Measurements from ENCODE around the gene CHRDL1.
"Not testable (repeated sequence)": the region's sequence is repeated elsewhere in the genome, so short reads cannot be mapped to it uniquely, and the experiment has no call there.

CHRDL1 gene

DNA sequence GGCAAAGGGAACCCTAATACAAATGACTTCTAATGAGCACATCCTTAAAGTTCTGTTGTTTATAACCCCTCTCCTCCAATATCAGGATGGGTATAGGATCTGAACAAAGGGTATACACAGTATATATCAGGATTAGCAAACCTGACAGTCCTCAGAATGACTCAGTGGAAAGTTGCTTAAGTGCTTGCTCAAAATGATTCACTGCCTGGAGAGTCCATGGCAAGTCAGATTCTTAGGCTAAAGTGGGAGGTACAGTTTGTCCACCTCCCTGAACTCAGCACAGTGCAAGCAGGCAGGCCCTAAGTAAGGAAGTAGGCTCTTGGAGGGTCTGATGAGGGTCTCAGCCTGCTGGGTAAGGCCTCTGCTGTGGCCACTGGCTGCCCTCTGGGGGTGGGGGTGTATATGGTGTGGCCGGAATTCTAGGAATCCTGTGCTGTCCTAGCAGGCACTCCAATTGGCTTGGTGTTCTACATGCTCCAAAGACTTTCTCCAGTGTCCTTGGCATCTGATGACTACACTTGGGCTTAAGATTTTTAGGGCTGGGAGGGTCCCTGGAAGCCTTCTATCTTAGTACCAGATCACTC lies 54.3 kb downstream of the CHRDL1 start:
- no peak for DNase-seq

DNA sequence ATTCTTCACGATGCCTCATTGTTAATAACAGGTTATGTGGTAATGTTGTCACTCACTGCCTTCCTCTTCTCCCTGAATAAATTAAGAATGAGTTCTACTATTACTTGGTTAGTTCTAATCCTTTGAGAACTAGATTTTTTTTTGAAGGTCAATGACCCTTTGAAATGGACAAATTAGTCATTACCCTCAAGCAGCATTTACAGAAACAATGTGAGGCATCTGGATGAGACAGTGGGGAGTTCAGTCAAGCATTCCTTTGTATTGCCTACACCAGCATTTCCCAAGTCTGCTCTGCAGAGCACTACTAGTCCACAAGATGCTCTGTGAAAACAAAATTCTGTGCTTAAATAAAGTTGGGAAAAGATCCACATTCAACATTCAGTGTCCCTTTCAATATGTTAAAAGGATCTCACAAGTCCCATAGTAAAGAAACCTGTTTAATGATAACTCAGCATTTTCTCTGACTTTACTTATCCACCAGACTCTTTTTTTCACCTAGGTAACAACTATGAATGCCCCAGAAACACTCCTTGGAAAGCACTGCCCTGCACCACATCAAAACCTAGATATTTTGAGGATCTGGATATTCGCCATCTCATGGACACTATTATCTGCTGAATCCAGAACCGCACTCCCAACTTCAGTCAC lies 60.6 kb downstream of the CHRDL1 start:
- DNase-seq, result no peak

DNA sequence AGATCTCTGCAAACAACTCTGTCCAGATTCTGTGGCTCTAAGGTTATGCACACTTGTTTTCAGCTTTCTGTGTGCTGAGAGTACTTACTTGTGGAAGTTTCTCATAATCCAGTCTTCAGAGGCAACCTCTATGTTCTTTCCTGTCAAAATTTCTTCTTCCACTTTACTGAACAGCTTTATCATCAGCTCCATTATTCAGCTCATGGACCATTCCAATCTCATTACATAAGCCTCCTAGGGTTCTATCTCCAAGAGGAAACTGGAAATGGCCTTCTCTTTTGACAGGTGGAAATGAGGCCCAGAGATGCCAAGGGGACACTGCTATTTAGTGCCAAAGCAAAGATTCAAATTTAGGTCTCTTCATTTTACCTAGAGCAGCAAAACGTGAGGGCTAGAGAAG lies 61.3 kb downstream of the CHRDL1 start:
- DNase-seq, result no peak

DNA sequence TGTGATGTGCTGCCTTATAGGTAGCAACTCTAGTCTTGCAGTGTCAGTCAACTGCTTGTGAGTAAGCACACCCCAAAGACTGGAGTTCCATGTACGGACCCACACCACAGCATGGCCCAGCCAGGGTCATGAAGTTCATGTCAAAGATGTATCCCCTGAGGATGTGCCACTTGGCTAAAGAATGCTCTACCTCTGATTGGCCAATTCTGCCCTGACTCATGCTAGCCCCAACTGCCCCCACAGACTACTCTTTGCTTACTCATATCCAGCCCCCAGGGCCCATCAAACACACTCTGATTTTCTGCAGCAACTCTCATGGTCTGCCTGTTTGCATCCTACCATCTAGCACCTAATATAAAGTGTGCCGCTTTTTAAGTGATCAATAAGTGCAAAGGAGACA lies 62.5 kb downstream of the CHRDL1 start:
- DNase-seq, result no peak

DNA sequence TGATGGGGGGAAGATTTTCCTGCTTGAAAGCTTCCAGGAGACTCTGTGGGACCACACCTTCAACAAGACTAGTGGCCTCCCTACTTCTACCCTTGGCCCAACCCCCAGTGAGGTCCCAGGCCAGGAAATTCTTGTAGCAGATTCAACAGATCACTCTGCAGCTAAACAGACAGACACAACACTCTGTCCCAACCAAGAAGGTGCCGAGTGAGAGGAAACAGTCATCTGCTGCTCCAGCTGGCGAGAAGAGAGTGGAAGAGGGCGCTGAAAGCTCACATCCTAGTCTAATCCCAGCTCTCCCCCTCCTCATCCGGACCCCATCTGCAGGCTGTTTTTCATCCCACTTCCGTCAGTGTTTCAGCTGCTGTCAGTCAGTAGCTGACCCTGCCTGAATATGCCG lies 63.4 kb downstream of the CHRDL1 start:
- DNase-seq, result peak; percentile 90

DNA sequence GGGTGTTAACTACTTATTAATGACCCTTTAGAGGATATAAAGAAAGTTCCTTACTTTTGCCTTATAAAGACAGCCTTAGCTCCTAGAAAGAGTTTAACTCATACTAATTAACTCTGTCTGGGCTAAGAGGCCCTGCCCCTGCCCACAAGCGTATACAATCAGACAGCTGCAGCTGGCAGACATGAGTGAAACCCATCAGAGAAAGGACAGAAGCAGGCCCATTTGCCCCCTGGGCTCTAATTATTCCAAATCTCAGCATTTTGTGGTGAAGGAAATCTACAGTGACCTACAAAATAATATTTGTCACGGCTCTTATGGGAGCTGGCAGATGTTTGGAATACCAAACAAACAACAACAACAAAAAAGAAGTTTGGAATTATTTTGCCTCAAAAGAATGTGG lies 71.8 kb downstream of the CHRDL1 start:
- DNase-seq, result no peak

DNA sequence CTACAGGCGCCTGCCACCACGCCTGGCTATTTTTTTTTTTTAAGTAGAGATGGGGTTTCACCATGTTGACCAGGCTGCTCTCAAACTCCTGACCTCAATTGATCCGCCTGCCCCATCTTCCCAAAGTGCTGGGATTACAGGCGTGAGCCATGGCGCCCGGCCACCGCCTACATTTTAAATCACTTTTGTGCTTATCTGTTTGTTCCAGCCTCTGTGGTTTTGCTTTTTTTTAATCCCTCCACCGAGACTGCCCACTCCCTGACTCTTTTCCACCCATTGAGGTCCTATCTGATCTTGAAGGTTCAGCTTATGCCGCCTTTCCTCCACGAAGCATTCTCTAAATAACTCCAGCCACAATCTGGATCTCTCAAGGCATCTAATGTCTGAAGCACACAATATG lies 73.5 kb downstream of the CHRDL1 start:
- DNase-seq, result no peak

DNA sequence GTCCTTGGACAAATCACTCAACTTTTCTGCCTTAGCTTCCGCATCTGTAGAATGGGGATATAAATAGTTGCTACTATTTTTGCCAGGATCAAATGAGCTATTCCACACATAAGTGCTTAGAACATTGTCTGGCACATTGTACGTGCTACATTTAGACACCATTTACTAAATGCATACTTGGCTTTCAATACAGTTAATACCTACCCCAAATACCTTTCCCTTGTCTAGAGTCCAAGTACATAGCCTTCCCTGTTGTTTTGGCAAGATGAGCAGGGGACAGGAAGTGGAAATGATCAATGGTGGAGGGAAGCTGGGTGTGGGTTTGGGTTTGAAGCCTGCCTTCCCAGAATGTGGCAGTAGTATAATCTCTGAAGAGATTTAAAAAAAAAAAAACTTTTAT lies 82.0 kb downstream of the CHRDL1 start:
- DNase-seq, result no peak

DNA sequence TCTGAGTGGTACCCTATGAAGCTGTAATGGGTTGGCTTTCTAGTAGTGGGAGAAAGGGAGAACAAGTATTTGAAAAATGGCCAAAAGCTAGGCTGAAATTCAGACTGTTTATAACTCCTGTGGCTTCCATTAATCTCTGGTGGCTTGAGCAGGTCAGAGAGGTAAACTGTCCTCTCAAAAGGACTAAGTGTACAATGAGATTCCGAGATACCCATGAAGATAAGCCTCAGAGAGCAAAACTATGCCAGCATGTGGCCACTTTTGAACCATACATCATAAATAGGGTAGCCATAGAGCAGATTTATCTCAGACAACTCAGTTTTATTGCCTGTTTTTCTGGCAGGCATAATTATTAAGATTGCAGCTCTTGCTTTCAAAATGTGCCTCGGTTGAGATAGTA lies 89.2 kb downstream of the CHRDL1 start:
- no peak for DNase-seq

DNA sequence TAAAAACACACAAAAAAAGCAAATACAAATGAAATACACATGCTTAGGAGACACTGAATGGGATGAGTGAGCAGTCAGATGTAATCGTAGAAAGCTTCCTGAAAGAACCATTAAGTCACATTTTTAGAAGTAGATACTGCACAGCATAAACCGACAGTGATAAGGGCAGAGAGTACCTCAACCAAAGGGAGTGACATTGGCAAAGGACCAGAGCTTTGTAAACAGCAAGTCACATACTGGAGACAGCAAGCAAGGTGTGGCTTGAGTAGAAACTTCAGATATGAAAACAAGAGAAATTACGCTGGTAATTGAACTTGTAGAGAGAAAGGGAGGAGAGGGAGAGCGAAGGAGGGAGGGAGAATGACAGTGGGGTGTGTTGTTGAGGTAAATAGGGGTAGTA lies 92.0 kb downstream of the CHRDL1 start:
- DNase-seq, result no peak

DNA sequence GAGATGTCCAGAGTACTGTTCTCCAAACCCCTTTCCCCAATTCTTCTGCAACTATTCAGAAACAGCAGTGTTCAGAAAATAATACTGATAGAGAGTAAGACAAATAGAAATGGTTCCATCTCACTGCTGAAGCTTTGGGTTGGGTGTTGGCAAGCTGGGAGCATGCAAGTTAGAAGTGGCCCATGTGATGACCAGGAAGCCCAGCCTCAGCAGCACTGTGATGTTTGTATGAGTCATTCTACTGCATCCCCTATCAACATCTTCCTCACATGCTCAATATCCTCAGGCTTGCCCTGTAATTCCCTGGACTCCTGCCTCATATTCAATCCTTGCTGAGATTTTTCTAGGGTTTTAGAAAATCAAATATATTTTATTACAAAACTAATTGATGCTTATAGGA lies 96.5 kb downstream of the CHRDL1 start:
- DNase-seq, result no peak

DNA sequence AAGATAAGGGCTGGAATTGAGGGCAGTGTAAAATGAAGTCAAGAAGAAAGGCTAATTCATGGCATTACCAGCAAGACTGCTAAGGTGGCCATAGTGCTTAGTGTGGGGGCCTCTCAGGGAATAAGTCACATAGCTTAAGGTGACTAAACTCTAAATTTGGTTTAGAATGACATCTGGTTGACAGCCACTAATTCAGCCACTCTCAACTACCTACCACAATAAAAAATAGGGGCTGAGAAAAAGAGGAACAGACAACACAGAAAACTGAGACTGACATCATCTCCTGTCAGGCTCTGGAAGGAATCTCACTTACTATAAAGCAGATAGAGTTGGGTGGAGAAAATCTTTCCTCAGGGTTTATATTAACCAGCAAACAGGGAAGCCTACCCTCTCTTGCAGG lies 96.9 kb downstream of the CHRDL1 start:
- DNase-seq, result no peak

DNA sequence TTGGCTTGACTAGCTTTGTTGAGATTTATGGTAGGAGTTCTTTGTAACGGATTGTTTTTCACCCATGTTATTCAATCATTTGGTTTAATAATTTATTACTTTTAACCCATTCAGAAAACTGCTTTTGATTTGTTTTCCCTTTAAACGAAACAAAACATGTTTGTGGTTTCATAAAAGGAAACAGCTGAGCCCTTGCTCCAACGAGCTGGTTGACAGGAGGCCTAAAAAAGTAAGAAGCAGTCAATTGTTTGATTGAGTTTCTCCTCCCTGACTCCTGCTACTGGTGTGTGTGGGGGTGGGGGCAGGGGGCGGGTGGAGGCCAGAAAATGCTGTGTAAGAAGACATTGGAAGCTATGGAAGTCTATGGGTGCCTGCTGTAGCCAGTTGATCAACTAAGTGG lies 102.8 kb downstream of the CHRDL1 start:
- DNase-seq, result no peak

DNA sequence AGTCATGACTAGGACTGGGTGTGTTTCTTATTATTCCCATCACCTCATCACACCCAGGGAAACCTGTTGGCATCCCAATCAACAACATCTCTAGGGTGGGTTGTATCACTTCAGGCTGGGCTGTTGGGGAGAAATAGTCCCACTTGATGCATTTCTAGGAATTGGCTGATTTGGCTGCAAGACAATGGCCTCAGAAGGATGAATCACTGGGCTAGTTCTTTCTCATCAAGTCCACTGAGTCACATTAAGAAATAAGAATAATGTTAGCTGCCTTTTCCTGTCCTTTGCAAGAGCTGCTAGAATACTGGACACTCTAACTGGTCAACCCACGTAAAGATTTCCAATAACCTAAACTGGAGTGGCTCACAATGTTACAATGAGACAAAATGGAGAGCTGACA lies 104.2 kb downstream of the CHRDL1 start:
- DNase-seq, result no peak

DNA sequence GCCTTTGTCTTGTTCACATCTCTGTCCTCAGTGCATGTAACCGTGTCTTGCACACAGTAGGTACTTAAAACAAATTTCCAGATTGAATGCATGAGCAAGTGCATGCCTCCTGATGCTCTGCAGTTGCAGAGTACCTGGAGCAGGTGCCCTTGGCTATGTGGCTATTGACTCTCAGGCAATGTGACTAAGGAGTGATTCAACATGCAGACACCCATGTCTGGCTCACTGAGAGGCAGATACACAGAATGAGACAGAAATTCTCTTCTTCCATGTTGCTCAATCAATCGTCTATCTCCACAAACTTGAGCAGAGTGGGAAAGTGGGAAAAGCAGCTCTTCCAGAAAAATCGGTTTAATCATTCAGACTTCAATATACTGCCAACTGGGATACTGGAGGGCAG lies 111.0 kb downstream of the CHRDL1 start:
- DNase-seq, result no peak

DNA sequence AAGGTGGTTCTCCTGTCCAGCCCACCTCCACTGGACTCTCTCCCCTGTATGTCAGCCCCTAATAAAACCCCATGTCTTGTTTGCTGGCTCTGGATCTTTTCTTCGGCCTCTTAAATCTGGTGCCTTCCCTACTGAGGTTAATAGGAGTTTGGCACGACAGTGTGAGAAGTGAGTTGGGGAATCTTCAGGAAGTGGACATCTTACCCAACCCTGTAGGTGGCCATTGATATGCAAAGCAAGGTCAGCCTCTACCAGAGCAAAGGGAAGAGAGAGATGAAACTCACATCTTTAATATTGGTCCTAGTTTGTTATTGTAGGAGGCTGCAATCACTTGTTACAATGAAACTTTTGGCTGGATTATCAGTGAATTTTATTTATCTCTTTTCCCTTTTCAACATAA lies 111.7 kb downstream of the CHRDL1 start:
- no peak for DNase-seq

DNA sequence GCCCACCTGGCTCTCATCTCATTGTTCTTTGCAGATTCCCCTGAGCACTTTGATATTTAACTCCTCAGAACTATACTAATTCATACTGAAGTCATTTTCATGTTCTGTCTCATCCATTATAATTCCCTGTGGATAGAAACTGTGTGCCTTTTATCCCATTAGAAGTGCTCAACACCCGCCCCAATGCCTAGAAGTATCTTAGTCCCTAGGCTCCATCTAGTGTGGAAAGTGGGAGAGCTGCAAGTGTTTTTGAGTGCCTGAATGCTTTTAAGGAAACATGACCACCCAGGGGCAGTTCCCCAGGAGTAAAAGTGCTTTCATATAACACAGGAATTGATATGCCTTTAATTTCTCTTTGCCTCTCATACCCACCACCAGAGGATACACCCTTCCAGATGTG lies 117.0 kb downstream of the CHRDL1 start:
- peak; percentile 61 for DNase-seq

DNA sequence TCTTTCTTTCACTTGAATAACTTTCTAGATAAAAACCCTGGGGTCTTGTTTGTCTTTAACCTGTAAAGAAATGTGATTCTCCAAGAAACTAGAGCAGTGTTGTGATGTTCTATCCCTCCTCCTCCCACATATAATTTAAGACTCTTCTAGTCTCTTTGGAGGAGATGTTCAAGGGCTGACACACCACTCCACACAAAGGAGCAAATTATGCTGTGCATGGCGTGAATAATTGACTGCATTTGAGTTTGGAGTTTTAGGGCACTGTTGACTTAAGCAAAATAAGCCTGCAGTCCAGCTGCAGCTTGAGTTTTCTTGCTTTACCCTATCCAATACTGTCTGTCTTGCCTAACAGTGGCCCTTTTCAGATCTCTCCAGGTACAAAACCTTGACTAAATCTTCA lies 119.7 kb downstream of the CHRDL1 start:
- no peak for DNase-seq

DNA sequence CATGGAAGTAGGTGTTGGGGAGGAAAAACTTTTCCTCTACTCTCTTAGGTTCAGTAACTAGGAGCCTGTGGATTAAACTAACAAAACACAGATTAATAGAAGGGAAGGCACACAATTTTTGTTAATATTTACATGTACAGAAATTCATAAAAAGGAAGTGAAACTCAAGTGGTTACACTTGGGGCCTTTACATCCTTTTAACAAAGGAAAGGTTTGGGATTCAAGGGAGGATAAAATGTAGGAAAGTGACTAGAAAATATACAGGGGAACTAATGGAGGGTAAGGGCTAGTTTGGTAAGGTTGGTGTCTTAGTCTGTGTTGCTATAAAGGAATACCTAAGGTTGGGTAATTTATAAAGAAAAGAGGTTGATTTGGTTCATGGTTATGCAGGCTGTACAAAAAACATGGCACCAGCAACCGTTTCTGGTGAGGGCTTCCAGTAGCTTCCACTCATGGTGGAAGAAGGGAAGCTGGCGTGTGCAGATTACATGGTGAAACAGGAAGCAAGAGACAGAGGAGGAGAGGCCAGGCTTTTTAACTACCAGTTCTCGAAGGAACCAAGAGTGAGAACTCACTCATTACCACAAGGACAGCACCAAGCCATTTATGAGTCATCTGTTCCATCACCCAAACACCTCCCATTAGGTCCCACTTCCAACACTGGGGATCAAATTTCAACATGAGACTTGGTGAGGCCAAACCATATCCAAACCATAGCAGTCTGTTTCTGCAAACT lies 124.4 kb downstream of the CHRDL1 start:
- DNase-seq, result no peak

DNA sequence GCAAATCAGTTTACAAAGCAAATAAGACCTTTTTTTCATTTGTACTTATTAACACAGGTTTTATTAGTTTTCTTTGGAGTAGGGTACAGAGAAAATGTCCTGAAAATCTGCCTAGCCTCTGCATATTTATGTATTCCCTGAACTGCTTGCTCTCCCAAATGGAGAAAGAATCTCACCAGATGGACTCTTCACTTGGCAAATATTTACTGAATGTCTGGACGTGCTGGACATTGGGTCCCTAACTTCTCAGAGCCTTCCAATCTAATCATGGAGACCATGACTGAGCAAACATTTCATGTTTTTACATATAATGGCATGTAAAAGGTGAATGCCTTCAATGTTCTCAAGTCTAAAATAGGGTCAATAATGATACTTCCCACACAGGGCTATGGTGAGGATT lies 126.0 kb downstream of the CHRDL1 start:
- no peak for DNase-seq

DNA sequence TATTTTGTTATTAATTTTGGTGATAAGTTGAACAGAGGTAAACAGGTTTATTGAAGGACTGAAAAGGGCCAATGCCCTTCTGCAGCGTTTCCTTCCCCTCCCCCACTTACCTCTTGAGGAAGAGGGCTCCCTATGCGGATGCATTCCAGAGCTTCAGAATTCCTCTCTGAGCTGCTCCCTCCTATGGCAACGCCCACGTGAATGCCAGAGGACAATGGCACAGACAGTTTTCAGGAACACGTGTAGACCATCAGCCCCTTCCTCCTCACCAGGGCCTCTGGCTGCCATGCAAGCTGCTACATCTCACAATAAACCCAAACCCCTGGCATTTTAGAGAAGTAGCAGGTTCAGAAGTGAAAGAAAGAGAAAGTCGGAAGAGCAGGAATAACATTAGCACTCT lies 127.9 kb downstream of the CHRDL1 start:
- DNase-seq, result no peak

DNA sequence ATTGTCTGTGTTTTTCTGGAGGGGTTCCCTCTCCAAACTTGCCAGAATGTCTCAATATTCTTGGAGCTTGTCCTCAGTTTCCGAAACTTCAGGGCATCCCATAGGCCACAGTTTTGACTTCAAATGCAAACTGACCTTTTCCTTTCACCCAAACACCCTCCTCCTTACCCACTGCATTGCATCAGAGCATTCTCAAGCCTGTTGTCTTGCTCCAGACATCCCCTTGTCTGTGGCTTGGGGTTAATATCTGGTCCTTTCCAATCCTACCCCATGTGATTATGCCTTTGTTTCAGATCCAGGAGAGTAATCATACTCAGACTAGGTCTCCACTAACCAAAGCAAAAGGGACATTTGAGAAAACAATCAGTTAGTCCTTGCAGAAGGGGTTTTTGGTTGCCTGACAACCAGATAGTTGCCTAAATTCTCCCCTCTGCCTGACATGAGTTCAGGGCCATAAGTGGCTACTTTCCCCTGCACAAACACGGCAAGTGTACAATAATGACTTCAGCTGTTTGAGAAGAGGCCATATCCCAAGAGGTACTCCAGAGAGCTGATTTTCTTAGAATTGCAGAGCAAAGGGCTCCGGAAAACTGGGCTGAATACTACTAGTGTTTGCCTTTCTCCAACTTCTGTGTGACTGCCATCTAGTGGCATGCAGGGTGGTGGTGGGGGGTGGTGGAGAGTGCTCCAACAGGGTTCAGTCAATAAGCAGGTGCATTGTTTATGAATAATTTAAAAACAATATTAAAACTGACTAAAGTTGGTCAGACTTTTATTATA lies 130.2 kb downstream of the CHRDL1 start:
- peak; percentile 63 for DNase-seq

DNA sequence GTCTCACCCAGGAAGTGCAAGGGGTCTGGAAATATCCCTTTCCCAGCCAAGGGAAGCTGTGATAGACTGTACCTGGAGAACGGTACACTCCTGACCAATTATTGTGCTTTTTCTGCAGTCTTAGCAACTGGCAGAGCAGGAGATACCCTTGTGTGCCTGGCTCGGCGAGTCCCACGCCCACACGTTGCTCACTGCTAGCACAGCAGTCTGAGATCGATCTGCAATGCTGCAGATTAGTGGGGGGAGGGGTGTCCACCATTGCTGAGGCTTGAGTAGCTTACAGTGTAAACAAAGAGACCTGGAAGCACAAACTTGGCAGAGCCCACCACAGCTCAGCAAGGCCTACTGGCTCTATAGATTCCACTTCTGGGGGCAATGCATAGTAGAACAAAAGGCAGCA lies 138.5 kb downstream of the CHRDL1 start:
- DNase-seq, result peak; percentile 35

DNA sequence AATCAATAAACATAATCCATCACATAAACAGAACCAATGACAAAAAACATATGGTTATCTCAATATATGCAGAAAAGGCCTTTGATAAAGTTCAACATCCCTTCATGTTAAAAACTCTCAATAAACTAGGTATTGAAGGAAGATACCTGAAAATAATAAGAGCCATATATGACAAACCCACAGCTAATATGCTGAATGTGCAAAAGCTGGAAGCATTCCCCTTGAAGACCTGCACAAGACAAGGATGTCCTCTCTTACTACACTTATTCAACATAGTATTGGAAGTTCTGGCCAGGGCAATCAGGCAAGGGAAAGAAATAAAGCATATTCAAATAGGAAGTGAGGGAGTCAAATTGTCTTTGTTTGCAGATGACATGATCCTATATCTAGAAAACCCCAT lies 141.3 kb downstream of the CHRDL1 start:
- not testable (repeated sequence) for DNase-seq

Measured in NCI-H82 (cell line).